ENCODE data around the gene CIITA. TPM values are rescaled to one million over a fixed set of nuclear protein-coding genes. Genes with fewer than 3 reads are reported as not detected.
A peak's percentile ranks its signal among the peaks of the same experiment; 100 is the strongest.

Gene CIITA
- total and polyA plus RNA-seq, 8 donors, result 1.8 to 39.7 (median 5.4) TPM

DNA sequence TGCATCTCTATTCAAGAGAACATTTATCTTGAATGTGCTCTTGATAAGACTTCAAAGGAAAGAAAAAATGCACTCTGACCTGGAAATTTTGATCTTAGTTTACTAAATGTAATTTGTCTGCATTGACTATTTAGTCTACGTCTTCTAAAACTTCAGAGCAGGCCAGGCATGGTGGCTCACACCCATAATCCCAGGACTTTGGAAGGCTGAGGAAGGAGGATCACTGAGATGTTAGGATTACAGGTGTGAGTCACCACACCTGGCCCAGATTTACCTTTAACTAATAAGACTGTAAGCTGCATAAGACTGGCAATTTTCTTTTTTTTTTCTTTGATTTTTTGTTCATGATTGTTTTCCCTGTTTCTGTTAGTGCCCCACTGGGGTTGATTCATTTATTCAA, 18.8 kb upstream of the CIITA start:
- H3K36me3 ChIP-seq, result no peaks in the 10 kb centered on the region
- TF ChIP-seq, protein P1, sequence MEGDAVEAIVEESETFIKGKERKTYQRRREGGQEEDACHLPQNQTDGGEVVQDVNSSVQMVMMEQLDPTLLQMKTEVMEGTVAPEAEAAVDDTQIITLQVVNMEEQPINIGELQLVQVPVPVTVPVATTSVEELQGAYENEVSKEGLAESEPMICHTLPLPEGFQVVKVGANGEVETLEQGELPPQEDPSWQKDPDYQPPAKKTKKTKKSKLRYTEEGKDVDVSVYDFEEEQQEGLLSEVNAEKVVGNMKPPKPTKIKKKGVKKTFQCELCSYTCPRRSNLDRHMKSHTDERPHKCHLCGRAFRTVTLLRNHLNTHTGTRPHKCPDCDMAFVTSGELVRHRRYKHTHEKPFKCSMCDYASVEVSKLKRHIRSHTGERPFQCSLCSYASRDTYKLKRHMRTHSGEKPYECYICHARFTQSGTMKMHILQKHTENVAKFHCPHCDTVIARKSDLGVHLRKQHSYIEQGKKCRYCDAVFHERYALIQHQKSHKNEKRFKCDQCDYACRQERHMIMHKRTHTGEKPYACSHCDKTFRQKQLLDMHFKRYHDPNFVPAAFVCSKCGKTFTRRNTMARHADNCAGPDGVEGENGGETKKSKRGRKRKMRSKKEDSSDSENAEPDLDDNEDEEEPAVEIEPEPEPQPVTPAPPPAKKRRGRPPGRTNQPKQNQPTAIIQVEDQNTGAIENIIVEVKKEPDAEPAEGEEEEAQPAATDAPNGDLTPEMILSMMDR (IDR thresholded peaks at IDR 0.05), result no peak
- no peak for DNase-seq
- H3K9me3 ChIP-seq, result no peaks in the 10 kb centered on the region
- H3K27ac ChIP-seq, result no peak overlapping the region
- intact Hi-C loops (cut with DNase I), result no loop called here
- no peak for ATAC-seq
- FAIRE-seq, result no peak
- 48 to 69% methylated on average over 1 of the region's 1 CpG for WGBS, 2 donors
- peaks cover 0 to 10% (median 0%) of the 10 kb centered on the region in 3 donors for H3K4me1 ChIP-seq
- H3K27me3 ChIP-seq, result no peaks in the 10 kb centered on the region
- H3K4me3 ChIP-seq, result no peak overlapping the region

DNA sequence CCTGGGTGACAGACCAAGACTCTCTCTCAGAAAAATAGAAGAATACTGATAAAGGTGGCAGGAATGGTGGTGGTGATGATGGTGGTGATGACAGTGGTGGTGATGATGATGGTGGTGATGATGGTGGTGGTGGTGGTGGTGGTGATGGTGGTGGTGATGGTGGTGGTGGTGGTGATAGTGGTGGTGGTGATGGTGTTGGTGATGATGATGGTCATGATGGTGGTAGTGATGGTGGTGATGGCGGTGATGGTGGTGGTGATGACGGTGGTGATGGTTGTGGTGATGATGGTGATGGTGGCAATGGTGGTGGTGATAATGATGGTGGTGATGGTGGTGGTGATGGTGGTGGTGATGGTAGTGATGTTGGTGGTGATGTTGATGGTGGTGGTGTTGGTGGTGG, 18.0 kb upstream of the CIITA start:
- no peak for ATAC-seq
- no peaks in the 10 kb centered on the region for H3K9me3 ChIP-seq
- DNase-seq, result no peak
- H3K27me3 ChIP-seq, result no peaks in the 10 kb centered on the region
- H3K4me3 ChIP-seq, result no peak overlapping the region
- peaks cover 0 to 10% (median 0%) of the 10 kb centered on the region in 3 donors for H3K4me1 ChIP-seq
- no peak for FAIRE-seq
- H3K27ac ChIP-seq, result no peak overlapping the region
- intact Hi-C loops (cut with DNase I), result no loop called here
- WGBS, 2 donors, result 50 to 100% methylated on average over 2 of the region's 2 CpGs
- H3K36me3 ChIP-seq, result no peaks in the 10 kb centered on the region
- TF ChIP-seq, protein P1 (IDR thresholded peaks at IDR 0.05), result no peak

DNA sequence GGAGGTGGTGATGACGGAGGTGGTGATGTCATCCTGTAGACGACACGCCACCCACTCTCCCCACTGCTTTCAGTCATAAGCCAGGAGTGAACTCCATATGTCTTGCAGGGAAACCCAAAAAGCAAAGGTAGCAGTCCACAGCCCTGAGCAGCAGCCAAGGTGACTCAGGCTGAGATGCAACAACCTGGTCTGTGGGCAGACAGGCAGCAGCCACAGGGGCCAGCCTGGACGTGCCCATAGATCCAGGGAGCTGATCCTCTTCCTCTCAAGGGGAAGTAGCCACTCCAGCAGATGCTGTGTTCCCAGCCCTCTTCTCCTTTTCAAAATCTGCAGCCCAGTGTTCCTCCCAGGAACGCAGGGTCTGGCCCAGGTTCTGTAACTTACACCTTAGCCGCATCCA, 17.3 kb upstream of the CIITA start:
- no peak for FAIRE-seq
- TF ChIP-seq, protein P1 (IDR thresholded peaks at IDR 0.05), result no peak
- Histone ChIP-seq H3K27me3 (no peaks in the 10 kb centered on the region), H3K36me3 (no peaks in the 10 kb centered on the region), H3K27ac (no peak overlapping the region), H3K4me1 (peaks cover 0 to 10% (median 0%) of the 10 kb centered on the region in 3 donors), H3K4me3 (no peak overlapping the region), H3K9me3 (no peaks in the 10 kb centered on the region)
- WGBS, 2 donors, result 76 to 86% methylated on average over 6 of the region's 6 CpGs
- no peak for ATAC-seq
- intact Hi-C loops (cut with DNase I), result no loop called here
- no peak for DNase-seq

DNA sequence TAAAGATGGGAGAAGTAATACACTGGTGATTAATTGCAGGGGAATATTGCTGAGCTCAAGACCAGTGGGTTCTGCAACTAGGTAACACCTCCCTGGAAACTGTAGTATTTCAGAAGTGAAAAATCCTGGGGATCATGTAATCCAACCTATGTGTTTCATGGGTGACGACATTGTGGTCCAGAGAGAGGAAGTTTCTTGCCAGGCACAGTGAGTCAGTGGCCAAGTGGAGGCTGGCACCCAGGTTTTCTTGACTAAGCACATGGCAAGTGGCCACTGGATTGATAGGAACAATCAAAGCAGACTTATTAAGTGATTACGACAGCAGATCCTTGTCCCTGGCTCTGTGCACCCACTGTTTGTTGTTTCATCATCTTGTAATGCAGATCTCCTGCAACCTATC, 14.6 kb upstream of the CIITA start:
- Histone ChIP-seq H3K27ac (no peak overlapping the region), H3K36me3 (no peaks in the 10 kb centered on the region), H3K27me3 (no peaks in the 10 kb centered on the region), H3K9me3 (no peaks in the 10 kb centered on the region), H3K4me3 (no peak overlapping the region), H3K4me1 (peaks cover 0 to 10% (median 0%) of the 10 kb centered on the region in 3 donors)
- ATAC-seq (peak; percentile 93 to 98 (median 96)), FAIRE-seq (no peak), DNase-seq (peak in 5 of 6 donors; percentile 54 to 87 (median 71))
- TF ChIP-seq, protein P1 (IDR thresholded peaks at IDR 0.05), result no peak
- WGBS, 2 donors, result 17 to 25% methylated on average over 2 of the region's 2 CpGs
- intact Hi-C loops (cut with DNase I), result no loop called here

DNA sequence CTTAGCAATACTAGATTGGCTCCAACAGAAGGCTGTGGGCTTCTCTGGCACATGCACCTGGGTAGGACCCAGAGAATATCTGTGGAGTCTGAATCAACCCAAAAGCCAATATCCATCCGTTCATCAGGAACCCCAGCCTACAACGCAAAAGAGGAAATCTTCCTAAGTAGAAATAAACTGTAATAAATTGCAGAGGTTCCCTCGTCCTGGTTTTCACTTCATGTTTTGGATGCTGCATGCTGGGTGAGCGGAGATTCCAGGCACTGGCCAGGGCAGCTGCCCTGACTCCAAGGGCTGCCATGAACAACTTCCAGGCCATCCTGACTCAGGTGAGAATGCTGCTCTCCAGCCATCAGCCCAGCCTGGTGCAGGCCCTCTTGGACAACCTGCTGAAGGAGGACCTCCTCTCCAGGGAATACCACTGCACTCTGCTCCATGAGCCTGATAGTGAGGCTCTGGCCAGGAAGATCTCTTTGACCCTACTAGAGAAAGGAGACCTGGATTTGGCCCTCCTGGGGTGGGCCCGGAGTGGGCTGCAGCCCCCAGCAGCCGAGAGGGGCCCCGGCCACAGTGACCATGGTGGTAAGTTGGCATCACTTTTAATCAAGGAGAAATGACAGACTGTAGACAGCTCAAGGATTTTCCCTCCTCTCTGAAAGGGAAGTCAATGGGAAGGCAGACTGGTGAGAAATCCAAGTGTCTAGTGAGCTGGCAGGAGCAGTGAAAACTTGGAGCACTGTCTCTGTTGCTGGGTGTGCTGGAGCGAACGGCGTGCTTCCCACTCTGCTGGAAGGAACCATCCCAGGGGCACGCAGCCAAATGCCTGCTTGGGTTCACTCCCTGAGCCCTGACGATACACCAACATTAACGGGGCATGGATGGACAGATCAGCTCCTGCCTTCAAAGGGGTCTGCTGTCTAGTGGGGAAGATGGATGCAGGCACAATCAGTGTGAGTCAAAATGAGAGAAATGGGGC, 10.7 kb upstream of the CIITA start:
- Histone ChIP-seq H3K27ac (no peak overlapping the region), H3K36me3 (no peaks in the 10 kb centered on the region), H3K4me1 (peaks cover 0 to 39% (median 9%) of the 10 kb centered on the region in 3 donors), H3K27me3 (no peaks in the 10 kb centered on the region), H3K9me3 (no peaks in the 10 kb centered on the region), H3K4me3 (no peak overlapping the region)
- ATAC-seq (no peak), FAIRE-seq (no peak), DNase-seq (peak in 1 of 6 donors; percentile 42)
- 82 to 88% methylated on average over 13 of the region's 13 CpGs for WGBS, 2 donors
- intact Hi-C loops (cut with DNase I), result no loop called here
- TF ChIP-seq, protein P1 (IDR thresholded peaks at IDR 0.05), result no peak

Data from pancreas (tissue), 10 donors.